Psoas muscle (tissue), 8 donors: ENCODE measurements around the gene PHACTR3. TPM values are rescaled to one million over a fixed set of nuclear protein-coding genes. Genes with fewer than 3 reads are reported as not detected.

ENCODE experiments used
- ATAC-seq, 4 donors: fragments of 200-7000 bp; cut with Tn5 transposase; one replicate each; pipeline ENCODE4 v1.9.1; 2020; ENCODE audit warnings: moderate library complexity in 3 of 4, mild to moderate bottlenecking in 2 of 4
- DNase-seq, 2 donors: peaks; one replicate each; pipeline ENCODE4 v3.0.0-alpha.2; 2020
- H3K27ac ChIP-seq: fragments of 200-600 bp; one replicate; pipeline ENCODE4 v1.8.0; 2022
- H3K27me3 ChIP-seq, 3 donors: fragments of 200-600 bp in 1 of 3; one replicate each; pipeline versions ENCODE4 v1.6.1 to v1.8.0; 2013 to 2022; ENCODE audit warnings: low read length in 2 of 3, mild to moderate bottlenecking in 2 of 3, moderate library complexity in 1 of 3; ENCODE audit not compliant: insufficient read depth in 3 of 3
- H3K36me3 ChIP-seq, 2 donors: fragments of 200-600 bp in 1 of 2; one replicate each; pipeline versions ENCODE4 v1.6.1 to v1.8.0; 2013 to 2022; ENCODE audit warnings: low read depth in 1 of 2, mild to moderate bottlenecking in 1 of 2, moderate library complexity in 1 of 2; ENCODE audit not compliant: insufficient read depth in 1 of 2
- H3K4me1 ChIP-seq: fragments of 200-600 bp; one replicate; pipeline ENCODE4 v1.8.0; 2022
- H3K4me3 ChIP-seq: fragments of 200-600 bp; one replicate; pipeline ENCODE4 v1.8.0; 2022; ENCODE audit warnings: mild to moderate bottlenecking
- H3K9me3 ChIP-seq: fragments of 200-600 bp; one replicate; pipeline ENCODE4 v1.8.0; 2022
- CTCF ChIP-seq: fragments of 200-600 bp; IDR thresholded peaks from one replicate; pipeline ENCODE4 v1.8.0; 2022; ENCODE audit warnings: antibody characterized with exemption
- WGBS, 3 donors: extraction: QIAGEN DNeasy Blood & Tissue Kit; methylation state at CpG; one replicate each; pipeline versions ENCODE4 v1.1.6 to v1.1.7; 2013; 5-methylcytosine and 5-hydroxymethylcytosine counted together
- intact Hi-C, 2 donors: fragments of 100-400 bp; cut with DNase I; formaldehyde crosslinking; loops; one replicate each; pipeline versions ENCODE4 v1.11.0 to v1.14.2; 2022
- polyA plus RNA-seq, 3 donors: library from polyadenylated mRNA; stranded (reverse); fragments of 200-250 nt; gene quantifications; one replicate each; pipeline ENCODE4 v1.2.3, GENCODE V29; 2013
- total RNA-seq, 4 donors: library from RNA; stranded (reverse); fragmentation: NEBNext Ultra II Directional in 2 of 4; extraction: Animal tissue kit (Norgen Biotek cat#: 25700) in 2 of 4; gene quantifications; one replicate each; pipeline versions ENCODE4 v1.2.1 to v1.2.4, GENCODE V29; 2021 to 2023
- donor health status: healthy with polysubstance abuse.
- donor health status: DM: no; HTN: no; CAD: no; lungs with moderate emphysema.
- donor health status: Bipolar disorder and iron deficiency.
- donor health status: healthy.
- donor health status: DM: yes; HTN: yes; CAD: no.
- donor health status: DM: no; HTN: no; CAD: no.
- donor health status: DM: no; HTN: no; CAD: no.
- donor health status: DM: yes; HTN: yes; CAD: no.

Gene PHACTR3
- total and polyA plus RNA-seq, 7 donors, result 0.10 to 0.46 (median 0.15) TPM; not detected in 3

DNA sequence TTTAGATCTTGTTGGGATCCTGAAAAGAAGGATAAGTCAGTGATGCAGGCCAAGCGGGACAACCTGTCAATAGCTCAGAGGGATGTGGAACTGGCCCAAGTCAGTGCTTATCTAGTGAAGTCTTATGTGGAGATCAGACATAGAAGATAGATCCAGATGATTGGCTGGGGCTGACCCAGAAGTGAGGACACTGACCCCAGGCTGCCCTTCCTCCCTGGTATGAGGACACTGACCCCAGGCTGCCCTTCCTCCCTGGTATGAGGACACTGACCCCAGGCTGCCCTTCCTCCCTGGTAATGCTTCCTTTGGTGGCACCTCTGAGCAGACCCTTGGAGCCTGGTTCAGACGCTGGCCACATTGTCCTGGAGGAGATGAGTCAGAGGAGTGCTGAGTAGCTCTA, 159.7 kb downstream of the PHACTR3 start:
- Histone ChIP-seq H3K27me3 (no peaks in the 10 kb centered on the region), H3K27ac (no peak overlapping the region), H3K4me1 (no peaks in the 10 kb centered on the region), H3K9me3 (no peaks in the 10 kb centered on the region), H3K36me3 (no peaks in the 10 kb centered on the region), H3K4me3 (no peak overlapping the region)
- intact Hi-C loops, result no loop called here
- DNase-seq (no peak), ATAC-seq (no peak)
- WGBS, 3 donors, result 76 to 88% (median 77%) methylated on average over 2 of the region's 2 CpGs
- TF ChIP-seq CTCF, result no peak

- Histone ChIP-seq H3K9me3 (no peaks in the 10 kb centered on the region), H3K36me3 (no peaks in the 10 kb centered on the region), H3K27ac (no peak overlapping the region), H3K4me3 (no peak overlapping the region), H3K4me1 (no peaks in the 10 kb centered on the region), H3K27me3 (no peaks in the 10 kb centered on the region)
- intact Hi-C loops, result no loop called here
- WGBS, 3 donors, result 64 to 88% (median 82%) methylated on average over 4 of the region's 4 CpGs
- ATAC-seq, result no peak
- no peak for TF ChIP-seq CTCF
- no peak for DNase-seq
Measured at GRCh38 chr20:59765599-59766177, 161.3 kb downstream of the PHACTR3 start.

DNA sequence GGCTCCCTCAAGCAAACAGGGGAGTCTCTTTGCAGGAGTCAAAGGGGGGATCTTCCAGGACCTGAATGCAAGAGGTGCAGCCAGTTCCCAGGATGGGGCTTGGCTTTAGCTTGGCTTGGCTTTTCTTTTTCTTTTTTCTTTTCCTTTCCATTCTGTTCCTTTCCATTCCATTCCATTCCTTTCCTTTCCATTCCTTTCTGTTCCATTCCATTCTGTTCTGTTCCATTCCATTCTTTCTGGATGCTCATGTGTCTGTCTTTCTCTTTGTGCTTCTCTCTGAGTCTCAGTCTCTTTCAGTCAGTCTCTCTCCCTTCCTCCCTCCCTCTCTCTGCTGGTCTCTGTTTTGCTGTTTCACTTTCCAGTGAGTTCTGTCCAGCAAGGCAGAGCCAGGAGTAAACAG, 163.3 kb downstream of the PHACTR3 start:
- intact Hi-C loops, result no loop called here
- no peaks in the 10 kb centered on the region for H3K36me3 ChIP-seq
- no peaks in the 10 kb centered on the region for H3K27me3 ChIP-seq

GRCh38 chr20:59770270-59770669, 165.9 kb downstream of the PHACTR3 start:
- H3K27me3 ChIP-seq, result no peaks in the 10 kb centered on the region
- no peaks in the 10 kb centered on the region for H3K9me3 ChIP-seq
- no peak for DNase-seq
- no peak for ATAC-seq
- H3K36me3 ChIP-seq, result no peaks in the 10 kb centered on the region
- no peak overlapping the region for H3K27ac ChIP-seq
- no peak for TF ChIP-seq CTCF
- 65 to 90% (median 80%) methylated on average over 3 of the region's 3 CpGs for WGBS, 3 donors
- intact Hi-C loops, result loop anchor here in 1 of 2 donors (10.0 kb wide), 1 partner anchor 85 kb away; no protein-coding TSS in a partner anchor
- no peak overlapping the region for H3K4me3 ChIP-seq
- no peaks in the 10 kb centered on the region for H3K4me1 ChIP-seq

More for the DNA sequence above, 163.3 kb downstream of the PHACTR3 start:
- no peak overlapping the region for H3K27ac ChIP-seq
- no peak overlapping the region for H3K4me3 ChIP-seq
- ATAC-seq (no peak), DNase-seq (no peak)
- TF ChIP-seq CTCF, result no peak
- H3K4me1 ChIP-seq, result no peaks in the 10 kb centered on the region
- no peaks in the 10 kb centered on the region for H3K9me3 ChIP-seq

DNA sequence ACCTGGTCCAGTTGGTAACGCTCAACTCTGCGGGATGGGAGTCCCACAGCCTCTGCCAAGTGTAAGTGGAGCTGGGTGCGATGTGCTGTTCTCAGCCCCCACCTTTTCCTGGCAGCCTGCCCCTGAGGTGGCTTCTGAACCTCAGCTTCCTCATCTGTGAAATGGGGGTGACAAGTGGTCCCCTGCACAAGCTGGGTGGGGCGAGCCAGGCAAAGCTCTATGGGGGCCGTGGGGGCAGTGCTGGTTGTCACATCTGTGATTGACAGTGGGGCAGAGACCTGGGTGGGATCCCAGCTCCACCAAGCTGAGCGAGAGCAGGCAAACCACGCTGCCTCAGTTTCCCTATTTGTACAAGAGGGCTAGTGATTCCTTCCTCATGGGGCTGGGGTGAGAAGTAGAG, 166.5 kb downstream of the PHACTR3 start:
- Histone ChIP-seq H3K9me3 (no peaks in the 10 kb centered on the region), H3K36me3 (no peaks in the 10 kb centered on the region), H3K27me3 (no peaks in the 10 kb centered on the region), H3K4me3 (no peak overlapping the region), H3K27ac (no peak overlapping the region), H3K4me1 (no peaks in the 10 kb centered on the region)
- DNase-seq (no peak), ATAC-seq (no peak)
- no peak for TF ChIP-seq CTCF
- intact Hi-C loops, result loop anchor here in 1 of 2 donors (10.0 kb wide), 1 partner anchor 84 kb away; no protein-coding TSS in a partner anchor
- WGBS, 3 donors, result 76 to 84% (median 82%) methylated on average over 7 of the region's 7 CpGs
